MM.1S (cell line): ENCODE data around the gene LCTL.

Source experiments
- EZH2 ChIP-seq: fragments of 300-600 bp; sonication (generic); optimal IDR thresholded peaks from 2 replicates; pipeline ENCODE3; 2017; ENCODE audit warnings: low read depth, mild to moderate bottlenecking, antibody characterized with exemption, low read length, mixed read lengths
- TF ChIP-seq, protein P1 (sequence below): fragments of 300-600 bp; sonication (generic); IDR thresholded peaks from 2 replicates; pipeline ENCODE4 v1.5.1; 2016; ENCODE audit warnings: antibody characterized with exemption, low read length, mixed read lengths

GRCh38 chr15:66614951-66615760 lies 49.4 kb upstream of the LCTL start:
- no peak for TF ChIP-seq EZH2
- TF ChIP-seq, protein P1, sequence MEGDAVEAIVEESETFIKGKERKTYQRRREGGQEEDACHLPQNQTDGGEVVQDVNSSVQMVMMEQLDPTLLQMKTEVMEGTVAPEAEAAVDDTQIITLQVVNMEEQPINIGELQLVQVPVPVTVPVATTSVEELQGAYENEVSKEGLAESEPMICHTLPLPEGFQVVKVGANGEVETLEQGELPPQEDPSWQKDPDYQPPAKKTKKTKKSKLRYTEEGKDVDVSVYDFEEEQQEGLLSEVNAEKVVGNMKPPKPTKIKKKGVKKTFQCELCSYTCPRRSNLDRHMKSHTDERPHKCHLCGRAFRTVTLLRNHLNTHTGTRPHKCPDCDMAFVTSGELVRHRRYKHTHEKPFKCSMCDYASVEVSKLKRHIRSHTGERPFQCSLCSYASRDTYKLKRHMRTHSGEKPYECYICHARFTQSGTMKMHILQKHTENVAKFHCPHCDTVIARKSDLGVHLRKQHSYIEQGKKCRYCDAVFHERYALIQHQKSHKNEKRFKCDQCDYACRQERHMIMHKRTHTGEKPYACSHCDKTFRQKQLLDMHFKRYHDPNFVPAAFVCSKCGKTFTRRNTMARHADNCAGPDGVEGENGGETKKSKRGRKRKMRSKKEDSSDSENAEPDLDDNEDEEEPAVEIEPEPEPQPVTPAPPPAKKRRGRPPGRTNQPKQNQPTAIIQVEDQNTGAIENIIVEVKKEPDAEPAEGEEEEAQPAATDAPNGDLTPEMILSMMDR: no peak
